Measurements from ENCODE around the gene SERF2.
"Not testable (repeated sequence)": the region's sequence is repeated elsewhere in the genome, so short reads cannot be mapped to it uniquely, and the experiment has no call there.

The SERF2 gene

GRCh38 chr15:43830691-43831275, 38.7 kb downstream of the SERF2 start:
- DNase-seq, result not testable (repeated sequence)

- DNase-seq, result not testable (repeated sequence)
Observed at GRCh38 chr15:43831519-43832052, 39.5 kb downstream of the SERF2 start.

DNA sequence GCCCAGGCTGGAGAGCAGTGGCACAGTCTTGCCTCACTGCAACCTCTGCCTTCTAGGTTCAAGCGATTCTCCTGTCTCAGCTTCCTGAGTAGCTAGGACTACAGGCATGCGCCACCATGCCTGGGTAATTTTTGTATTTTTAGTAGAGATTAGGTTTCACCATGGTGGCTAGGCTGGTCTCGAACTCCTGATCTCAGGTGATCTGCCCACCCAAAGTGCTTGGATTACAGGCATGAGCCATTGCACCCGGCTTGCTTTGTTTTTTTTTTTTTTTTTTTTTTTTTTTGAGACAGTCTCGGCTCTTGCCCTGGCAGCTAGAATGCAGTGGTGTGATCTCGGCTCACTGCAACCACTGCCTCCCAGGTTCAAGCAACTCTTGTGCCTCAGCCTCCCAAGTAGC, 40.4 kb downstream of the SERF2 start:
- not testable (repeated sequence) for DNase-seq

GRCh38 chr15:43845421-43845820, 53.3 kb downstream of the SERF2 start:
- no peak for DNase-seq
